Right renal pelvis (tissue), 4 donors: Measurements from ENCODE around the gene PRPF40A. TPM values are rescaled to one million over a fixed set of nuclear protein-coding genes. Genes with fewer than 3 reads are reported as not detected.
A peak's percentile ranks its signal among the peaks of the same experiment; 100 is the strongest.
"Not testable (repeated sequence)": the region's sequence is repeated elsewhere in the genome, so short reads cannot be mapped to it uniquely, and the experiment has no call there.

Experiments used
- DNase-seq, 4 donors: peaks; one replicate each; pipeline ENCODE4 v3.0.0-alpha.2; 2013; ENCODE audit warnings: low read depth in 4 of 4, low spot score in 3 of 4, missing footprints in 1 of 4
- polyA plus RNA-seq, 4 donors: library from polyadenylated mRNA; unstranded; fragments of 120-200 nt; gene quantifications; one replicate each; pipeline ENCODE4 v1.2.1, GENCODE V29; 2013; ENCODE audit not compliant: insufficient read length in 4 of 4

Gene PRPF40A
- 100 to 1,000 TPM; 121 to 140 (median 125) TPM for polyA plus RNA-seq

DNA sequence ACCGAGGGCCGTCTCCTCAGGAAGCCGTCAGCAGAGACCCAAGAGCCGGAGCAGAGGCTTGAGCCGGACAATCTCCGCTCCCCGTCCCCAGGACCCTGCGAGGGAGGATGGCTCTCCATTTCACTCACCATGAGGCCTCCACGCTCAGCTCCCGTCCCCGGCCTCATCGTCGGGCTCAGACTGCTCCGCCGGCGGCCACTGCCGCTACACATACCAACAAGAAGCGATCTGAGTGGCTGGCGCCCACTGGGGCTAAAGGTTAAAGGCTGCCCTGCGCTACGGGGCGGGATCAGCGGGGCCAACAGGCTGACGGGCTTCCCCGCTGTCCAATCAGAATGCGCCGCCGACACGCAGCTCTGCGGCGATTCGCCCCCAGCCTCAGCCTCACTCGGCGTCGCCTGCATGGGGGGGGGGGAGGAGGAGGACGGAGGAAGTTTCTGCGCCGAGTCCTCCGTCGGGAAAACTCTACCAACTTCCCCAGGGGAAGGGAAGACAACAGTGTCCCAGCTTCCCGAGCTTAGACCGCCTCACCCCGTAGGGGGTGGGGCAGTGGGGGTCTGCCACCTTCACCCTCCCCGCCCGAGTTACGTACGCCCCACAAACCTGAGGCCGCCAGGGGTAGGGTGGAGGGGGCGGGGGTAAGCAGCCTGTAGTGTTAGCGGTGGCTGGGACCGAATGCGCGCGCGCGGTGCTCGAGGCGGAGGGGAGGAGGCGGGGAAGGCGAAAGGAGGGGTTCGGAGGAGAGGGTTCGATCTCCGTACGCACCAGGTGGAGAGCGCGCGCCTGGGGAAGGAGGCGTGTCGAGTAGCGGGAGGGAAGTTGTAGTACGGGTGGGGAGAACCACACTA is at the start of gene PRPF40A:
Gene PRPF40A, minus strand, starts transcription at position 234 of the 848 bp plus-strand sequence. Its CDS starts 22 bp downstream, at position 212.
- DNase-seq = peak; percentile 94 to 98 (median 96)

DNA sequence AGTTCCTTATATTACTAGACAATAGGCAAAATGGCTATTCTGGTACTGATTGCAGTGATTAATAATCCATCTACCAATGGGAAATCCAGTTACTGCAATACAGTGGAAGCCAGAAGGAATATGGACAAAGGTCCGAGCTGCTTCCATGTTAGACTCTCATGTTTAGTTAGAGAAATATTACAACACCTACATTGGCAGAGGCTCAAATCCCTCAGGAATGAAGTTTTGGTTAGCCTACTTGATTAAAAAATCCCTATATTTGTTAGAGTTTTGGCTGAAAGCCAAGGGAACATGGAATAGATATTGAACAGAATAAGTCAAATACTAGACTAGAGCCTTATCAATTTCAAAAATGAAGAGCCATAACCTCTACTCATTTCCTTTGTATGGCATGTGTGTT is 49.7 kb upstream of the PRPF40A start:
- DNase-seq = no peak

- no peak for DNase-seq
Measured at GRCh38 chr2:152763651-152764050, 46.4 kb upstream of the PRPF40A start.

- DNase-seq = not testable (repeated sequence)
Measured at GRCh38 chr2:152763208-152763607, 45.9 kb upstream of the PRPF40A start.

- no peak for DNase-seq
Measured at GRCh38 chr2:152762202-152762601, 44.9 kb upstream of the PRPF40A start.

GRCh38 chr2:152761214-152761613 is 44.0 kb upstream of the PRPF40A start:
- DNase-seq = no peak

DNA sequence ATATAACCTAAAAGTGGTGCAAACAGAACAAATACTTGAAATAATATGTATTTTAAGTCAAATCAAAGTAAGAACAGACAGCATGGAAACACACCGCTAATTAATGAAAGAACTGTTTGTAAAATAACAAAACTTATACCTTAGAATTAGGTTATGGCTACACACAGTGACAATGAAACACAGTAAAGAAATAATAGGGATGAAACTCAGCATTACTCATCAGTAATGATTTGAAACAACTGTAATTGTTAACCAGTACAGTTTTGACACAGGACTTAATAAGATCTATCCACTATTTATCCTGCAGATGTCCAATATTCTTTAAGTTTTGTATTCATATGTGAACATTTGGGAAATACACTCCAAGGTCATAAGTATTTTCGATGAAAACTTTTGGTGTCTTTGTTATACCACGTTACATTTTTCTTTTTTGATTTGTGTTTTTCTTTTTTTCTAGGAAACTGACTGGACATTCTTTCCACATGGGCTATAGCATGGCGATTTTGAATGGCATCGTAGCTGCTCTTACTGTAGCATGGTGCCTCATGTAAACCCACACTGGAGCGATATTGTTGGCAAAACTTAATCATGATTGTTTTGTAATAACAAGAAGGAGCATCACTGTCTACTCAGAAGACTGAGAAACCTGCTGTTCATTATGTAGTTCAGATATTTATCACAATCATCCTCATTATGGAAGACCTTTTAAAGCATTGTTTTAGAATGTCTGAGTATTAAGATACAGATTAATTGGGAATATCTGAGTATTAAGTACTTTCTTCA is 42.2 kb upstream of the PRPF40A start:
- no peak for DNase-seq

DNA sequence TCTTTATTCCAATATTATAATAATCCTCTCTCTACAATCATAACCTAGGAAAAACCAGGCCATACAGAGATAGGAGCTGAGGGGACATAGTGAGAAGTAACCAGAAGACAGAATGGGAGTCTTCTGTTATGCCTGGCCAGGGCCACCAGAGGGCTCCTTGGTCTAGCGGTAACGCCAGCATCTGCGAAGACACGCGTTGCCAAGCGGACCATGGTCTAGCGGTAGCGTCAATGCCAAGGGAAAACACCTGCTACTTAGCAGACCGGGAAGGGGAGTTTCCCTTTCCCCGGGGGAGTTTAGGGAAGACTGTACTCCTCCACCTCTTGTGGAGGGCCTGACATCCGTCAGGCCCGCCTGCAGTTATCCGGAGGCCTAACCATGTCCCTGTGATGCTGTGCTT is 37.8 kb upstream of the PRPF40A start:
- peak in 2 of 4 donors; percentile 3 to 11 for DNase-seq

DNA sequence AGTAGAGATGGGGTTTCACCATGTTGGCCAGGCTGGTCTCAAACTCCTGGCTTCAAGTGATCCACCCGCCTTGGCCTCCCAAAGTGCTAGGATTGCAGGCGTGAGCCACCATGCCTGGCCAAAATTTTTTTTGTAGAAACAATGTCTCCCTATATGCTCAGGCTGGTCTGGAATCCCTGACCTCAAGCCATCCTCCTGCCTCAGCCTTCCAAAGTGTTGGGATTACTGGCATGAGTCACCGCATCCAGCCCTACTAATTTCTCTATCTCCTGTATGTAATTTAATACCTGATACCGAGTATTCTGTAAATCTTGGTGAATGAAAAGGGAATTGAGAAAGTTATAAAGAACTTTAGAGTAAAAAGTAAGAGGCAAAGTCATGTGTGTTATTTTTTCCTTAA is 30.5 kb upstream of the PRPF40A start:
- DNase-seq = not testable (repeated sequence)

GRCh38 chr2:152743002-152743401 is 25.7 kb upstream of the PRPF40A start:
- no peak for DNase-seq

GRCh38 chr2:152740743-152741328 is 23.6 kb upstream of the PRPF40A start:
- DNase-seq = peak in 2 of 4 donors; percentile 16 to 20

DNA sequence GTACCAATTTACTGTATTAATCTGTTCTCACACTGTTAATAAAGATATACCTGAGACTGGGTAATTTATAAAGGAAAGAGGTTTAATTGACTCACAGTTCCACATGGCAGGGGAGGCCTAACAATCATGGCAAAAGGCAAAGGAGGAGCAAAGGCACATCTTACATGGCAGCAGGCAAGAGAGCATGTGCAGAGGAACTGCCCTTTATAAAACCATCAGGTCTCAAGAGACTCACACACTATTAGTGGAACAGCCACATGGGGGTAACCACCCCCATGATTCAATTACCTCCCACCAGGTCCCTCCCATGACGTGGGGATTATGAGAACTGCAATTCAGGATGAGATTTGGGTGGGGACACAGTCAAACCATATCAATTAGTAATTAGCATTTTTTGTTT is 22.4 kb upstream of the PRPF40A start:
- DNase-seq = not testable (repeated sequence)

- DNase-seq = no peak
Measured at GRCh38 chr2:152738438-152738837, 21.2 kb upstream of the PRPF40A start.

GRCh38 chr2:152737509-152737908 is 20.2 kb upstream of the PRPF40A start:
- DNase-seq = not testable (repeated sequence)

DNA sequence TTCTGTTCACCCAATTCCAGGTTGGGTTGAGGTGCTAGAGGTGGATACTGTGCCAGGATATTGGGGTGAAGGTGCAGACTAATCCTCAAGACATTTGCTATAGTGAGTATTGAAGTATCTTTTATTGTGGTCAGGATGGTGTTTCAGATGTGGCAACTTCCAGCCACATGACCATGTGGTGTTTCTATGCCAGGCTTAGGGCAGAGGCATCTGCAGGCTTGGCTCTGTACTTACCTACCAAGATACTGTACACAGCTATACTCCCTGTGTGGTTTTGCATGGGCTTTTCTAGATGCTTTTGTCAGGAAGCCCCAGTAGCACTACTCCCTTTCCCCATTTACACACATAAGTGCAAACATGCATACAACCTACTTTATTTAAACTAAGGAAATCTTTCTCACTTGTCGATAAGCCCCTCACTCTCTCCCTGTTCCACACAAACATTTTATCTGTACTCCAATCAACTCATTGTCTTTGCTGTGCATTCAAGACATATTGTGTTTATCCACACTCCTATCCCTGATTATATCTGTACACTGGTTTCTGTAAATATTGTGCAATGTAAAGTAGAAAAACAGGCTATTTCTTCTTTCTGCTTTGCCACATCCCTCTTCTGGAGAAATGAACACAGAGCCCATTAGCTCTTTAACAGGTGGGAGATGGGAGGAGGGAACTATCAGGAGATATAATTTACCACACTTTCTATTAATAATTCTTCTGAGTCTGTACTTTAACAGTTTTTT is 13.5 kb upstream of the PRPF40A start:
- no peak for DNase-seq

DNA sequence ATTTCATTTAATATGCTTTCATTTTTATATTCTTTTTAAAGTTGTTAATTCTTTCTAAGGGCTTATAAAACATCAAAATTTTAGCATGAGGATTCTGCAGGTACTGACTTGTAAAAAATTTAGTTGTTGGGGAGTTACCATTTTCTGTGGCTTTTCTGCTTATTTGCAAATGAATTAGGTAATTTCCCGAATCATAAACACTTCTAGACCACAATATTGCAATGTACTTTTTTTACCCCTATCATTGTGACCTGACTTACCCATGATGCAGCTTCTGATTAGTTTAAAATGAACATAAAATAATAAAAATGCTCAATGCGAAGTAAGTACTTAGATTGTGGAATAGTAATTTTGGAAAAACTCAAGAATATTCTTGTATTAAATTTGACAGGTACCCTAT is 12.6 kb upstream of the PRPF40A start:
- DNase-seq = no peak

DNA sequence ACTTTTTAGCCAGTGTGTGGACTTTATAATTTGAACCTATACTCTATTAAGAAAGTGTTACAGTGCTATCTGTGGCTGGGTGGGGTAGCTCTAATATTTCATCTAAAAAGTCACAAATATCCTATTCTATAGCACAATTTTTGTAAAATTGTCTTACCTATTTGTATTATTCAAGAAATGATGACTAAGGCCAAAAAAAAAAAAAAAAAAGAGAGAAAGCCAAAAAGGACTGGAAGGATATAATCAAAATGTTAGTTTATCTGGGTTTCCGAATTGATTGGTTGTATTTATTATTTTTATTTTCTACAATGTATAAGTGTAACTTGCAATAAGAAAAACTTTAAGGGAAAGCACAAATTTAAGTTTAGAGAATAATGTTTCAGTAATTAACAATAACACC is 6.7 kb upstream of the PRPF40A start:
- DNase-seq = no peak

DNA sequence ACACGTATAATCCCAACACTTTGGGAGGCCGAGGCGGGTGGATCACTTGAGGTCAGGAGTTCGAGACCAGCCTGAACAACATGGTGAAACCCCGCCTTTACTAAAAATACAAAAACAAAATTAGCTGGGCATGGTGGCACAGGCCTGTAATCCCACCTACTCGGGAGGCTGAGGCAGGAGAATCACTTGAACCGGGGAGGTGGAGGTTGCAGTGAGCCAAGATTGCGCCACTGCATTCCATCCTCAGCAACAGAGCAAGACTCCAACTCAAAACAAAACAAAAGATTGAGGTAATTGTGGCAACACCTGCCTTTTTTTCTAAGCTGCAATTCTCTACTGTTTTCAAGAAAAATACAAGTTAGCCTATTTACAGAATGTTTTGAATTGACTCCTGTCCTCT is 5.4 kb upstream of the PRPF40A start:
- not testable (repeated sequence) for DNase-seq

DNA sequence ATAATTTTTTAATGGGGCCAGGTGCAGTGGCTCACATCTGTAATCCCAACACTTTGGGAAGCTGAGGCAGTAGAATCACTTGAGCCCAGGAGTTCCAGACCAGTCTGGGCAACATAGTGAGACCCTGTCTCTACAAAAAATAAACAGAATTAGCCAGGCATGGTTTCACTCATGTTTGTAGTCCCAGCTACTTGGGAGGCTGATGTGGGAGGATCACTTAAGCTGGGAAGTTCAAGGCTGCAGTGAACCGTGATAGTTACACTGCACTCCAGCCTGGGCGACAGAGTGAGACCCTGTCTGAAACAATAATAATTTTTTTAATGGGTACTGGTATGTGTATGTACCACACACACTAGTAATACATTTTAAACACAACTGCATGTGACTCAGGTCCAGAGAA is 3.5 kb upstream of the PRPF40A start:
- no peak for DNase-seq

DNA sequence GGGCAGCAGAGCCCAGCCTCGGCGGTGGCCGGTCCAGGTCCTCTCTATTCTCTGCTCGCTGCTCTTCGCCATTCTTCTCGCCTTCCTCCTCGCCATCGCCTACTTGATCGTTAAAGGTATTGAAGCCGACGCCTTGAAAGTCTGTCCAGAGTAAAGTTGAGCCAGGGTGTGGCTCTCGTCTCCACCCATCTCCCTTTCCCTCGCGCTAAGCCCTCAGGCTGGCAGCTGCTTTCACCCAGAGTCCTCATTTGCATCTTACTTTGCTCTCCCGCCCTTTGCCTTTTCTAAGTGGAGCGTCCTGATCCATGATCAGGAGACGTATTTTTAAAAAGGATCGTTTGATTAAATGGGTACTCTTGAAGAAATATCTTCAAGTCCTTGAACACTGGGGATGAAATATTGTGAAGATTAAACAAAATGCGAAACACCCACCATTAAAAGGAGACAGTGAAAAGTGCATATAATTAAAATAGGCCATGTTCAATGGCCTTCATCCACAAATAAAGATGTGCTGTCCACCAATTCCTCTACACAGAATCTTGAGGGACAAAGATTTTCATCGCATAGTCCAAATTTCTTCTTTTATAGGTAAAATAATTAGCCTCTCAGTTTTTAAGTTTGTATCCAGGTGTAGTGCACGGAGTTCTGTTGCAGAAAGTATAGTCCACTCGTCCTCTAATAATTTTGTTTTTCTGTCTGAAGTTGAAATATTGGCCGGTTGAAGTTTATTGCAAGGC is 1.8 kb upstream of the PRPF40A start:
- DNase-seq = peak in 2 of 4 donors; percentile 14 to 18
